ENCODE measurements around the gene KASH5.

Gene KASH5

DNA sequence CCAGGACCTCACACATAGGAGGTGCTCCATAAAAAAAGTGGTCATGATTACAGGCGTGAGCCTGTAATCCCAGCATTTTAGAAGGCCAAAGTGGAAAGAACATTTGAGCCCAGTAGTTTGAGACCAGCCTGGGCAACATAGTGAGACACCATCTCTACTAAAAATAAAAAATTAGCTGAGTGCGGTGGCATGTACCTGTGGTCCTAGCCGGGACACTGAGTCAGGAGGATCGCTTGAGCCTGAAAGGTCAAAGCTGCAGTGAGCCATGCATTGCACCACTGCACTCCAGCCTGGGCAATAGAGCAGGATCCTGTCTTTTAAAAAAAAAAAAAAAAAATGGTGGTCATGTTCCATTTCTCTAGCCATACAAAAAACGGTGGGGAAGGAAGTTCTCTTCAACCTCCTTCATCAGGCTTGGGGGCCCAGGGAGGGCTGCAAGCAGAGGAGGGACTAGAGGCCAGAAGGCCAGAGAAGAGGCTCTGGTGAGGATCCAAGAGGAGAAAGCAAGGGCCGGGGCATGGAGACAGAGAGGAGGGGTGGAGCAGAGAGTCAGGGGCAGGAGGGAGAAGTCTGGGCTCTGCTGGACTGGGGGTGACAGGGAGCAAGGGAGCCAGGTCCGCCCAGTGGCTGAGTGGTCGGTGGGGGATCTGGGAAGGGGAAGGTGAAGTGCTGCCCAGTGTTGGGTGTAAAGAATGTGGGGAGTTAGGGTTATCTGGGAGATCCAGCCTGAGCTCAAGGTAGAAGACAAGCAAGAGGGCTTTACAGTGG, 8.9 kb downstream of the KASH5 start:
- no peak for DNase-seq

DNA sequence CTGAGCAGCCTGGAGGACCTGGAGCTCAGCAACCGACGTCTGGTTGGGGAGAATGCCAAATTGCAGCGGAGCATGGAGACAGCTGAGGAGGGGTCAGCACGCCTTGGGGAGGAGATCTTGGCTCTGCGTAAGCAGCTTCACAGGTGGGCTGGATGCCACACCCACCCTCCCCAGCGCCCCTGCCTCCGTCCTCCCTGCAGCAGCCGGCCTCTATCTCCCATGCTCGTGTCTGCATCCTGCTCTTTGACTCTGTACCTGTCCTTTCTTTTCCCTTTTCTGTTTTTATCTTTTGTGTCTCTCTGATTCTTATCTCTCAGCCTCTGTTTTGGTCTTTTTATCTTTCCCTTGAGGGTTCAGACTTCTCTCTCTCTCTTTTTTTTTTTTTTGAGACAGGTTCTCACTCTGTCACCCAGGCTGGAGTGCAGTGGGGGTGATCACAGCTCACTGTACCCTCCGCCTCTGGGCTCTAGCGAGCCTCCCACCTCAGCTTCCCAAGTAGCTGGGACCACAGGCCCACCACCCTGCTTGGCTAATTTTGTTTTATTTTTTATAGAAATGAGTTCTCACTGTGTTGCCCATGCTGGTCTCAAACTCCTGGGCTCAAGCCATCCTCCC, 10.1 kb downstream of the KASH5 start:
- no peak for DNase-seq

DNA sequence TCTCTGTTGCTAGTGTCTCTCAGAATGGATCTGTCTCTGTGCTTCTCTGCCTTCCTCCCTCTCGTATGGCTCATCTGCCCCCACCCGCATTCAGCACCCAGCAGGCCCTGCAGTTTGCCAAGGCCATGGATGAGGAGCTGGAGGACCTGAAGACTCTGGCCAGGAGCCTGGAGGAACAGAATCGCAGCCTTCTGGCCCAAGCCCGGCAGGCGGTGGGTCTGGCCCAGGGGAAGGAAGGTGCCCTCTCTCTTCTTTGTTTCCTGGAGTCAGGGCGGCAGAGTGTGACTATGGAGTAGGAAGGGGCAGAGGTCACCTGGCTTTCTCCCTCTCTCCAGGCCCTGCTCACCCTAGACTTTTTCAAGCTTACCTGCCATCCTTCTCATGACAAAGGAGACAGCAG, 10.9 kb downstream of the KASH5 start:
- no peak for DNase-seq

DNA sequence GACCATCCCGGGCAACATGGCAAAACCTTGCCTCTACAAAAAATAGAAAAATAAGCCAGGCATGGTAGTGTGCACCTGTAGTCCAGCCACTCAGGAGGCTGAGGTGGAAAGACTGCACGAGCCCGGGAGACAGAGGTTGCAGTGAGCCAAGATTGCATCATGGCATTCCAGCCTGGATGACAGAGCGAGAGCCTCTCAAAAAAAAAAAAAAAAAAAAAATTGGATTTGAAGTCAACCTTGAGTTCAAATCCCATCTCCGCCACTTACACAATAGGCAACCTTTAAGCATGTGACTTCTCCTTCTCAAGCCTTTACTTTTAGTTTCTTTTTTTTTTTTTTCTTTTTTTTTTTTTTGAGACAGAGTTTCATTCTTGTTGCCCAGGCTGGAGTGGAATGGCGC, 12.0 kb downstream of the KASH5 start:
- DNase-seq, result no peak

- no peak for DNase-seq
These were observed 15.5 kb downstream of the KASH5 start for GRCh38 chr19:49403404-49404187.

DNA sequence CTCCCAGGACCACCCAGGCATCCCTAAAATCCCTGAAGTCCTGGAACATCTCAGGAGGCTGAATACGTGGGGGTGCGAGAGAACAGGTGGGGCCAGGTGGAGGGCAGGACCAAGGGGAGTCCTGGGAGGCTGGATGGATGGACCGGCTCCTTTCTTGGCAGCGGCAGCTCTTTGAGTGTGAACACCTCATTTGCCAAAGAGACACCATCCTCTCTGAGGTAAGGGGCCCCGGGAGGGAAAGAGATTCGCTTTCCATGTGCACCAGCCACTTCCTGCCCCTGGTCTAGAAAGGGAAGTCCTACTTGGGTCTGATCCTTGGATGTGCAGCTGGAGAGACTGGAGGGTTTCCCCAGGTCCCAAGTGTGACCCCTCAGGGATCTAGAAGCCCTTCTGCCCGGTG, 19.0 kb downstream of the KASH5 start:
- no peak for DNase-seq

- DNase-seq, result no peak
These were observed 19.5 kb downstream of the KASH5 start for GRCh38 chr19:49407482-49408015.

DNA sequence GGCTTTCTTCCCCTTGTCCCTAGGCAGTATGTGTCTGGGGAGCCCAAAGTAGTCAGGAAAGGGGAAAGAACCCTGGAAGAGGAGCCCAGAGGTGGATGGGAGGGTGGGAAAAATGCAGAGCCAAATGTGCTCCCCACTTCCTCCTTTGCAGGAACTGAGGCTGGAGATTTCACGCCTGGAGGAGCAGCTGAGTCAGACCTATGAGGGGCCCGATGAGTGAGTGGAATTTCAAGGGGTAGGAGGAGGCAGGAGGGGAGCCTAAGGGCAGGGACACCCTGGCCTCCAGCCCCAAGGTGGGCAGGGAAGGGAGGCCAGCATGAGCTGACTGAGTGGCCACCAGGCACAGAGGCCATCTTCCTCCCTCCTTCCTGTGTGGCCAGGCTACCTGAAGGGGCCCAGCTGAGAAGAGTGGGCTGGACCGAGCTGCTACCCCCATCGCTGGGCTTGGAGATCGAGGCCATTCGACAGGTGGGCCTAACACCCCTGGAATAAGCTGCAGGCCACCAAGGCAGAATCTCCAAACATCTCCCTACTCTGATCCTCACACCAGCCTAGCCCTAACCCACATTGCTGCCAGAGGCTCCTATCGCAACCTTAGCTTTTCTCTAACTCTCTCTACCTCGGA, 20.9 kb downstream of the KASH5 start:
- DNase-seq, result no peak

GRCh38 chr19:49409441-49410029, 21.5 kb downstream of the KASH5 start:
- DNase-seq, result no peak

DNA sequence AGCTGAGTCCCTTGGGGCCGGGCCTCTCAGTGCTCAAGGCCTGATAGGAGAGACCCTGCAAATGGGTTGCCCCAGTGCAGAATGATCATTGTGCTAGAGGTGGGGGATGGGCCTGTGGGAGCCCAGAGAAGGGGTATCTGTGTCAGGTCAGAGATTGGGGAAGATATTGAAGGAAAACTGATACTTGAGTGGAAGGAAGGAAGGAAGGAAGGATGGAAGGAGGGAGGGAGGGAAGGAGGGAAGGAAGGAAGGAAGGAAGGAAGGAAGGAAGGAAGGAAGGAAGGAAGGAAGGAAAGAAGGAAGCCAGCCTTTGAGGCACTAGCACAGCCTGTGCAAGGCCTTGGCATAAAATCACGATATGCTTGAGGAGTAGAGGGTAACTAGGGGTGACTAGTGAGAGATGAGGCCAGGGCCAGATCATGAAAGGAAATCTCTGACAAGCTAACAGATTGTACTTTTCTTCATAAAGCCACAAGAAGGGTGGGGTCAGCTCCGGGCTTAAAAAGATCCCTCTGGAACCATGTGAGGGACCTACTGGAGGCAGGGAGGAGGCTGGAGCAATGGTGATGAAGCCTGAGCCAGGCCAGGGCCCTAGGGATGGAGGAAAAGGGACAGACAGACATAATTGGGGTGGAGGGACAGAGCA, 23.8 kb downstream of the KASH5 start:
- no peak for DNase-seq

DNA sequence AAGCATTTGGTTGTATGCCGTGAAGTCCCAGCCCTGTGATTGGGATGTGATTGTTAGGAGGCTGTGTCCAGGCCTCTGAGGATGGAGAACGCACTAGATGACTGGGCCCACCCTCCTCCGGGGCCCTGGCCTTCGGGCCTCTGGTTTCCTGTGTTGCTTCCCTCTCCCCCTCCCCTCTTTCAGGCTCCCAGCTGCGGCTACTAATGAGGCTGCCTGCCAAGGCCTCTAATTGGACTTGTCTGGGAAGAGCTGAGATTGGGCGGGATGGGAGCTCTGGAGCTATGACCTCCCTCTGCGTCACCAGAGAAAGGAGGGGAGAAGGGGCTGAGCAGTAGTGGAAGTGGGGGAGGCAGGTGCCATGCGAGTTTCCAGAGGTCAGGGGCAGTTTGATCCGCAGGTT, 25.3 kb downstream of the KASH5 start:
- no peak for DNase-seq

- no peak for DNase-seq
These were observed 26.2 kb downstream of the KASH5 start for GRCh38 chr19:49414256-49414655.

GRCh38 chr19:49415102-49415809, 27.2 kb downstream of the KASH5 start:
- DNase-seq, result no peak

GRCh38 chr19:49415810-49416200, 27.8 kb downstream of the KASH5 start:
- no peak for DNase-seq

- no peak for DNase-seq
These were observed 29.0 kb downstream of the KASH5 start for GRCh38 chr19:49417088-49417487.

GRCh38 chr19:49418511-49418910, 30.5 kb downstream of the KASH5 start:
- no peak for DNase-seq

DNA sequence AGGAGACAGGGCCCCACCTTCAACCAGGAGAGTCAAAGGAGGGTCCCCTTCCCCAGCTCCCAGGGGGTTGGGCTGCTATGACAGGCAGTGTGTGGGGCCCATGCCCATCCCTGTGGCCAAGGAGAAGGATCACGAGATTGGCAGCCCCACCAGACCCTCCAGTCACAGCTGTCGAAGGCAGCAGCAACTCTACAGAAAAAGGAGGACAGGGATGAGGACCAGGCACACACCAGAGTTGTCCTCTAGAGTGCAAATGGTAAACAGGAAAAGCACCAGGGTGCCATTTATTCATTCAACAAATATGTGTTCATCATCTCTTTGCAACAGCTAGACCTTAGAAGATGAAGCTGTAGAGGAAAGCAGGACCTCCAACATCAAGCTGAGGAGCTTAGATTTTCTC, 31.1 kb downstream of the KASH5 start:
- no peak for DNase-seq

DNA sequence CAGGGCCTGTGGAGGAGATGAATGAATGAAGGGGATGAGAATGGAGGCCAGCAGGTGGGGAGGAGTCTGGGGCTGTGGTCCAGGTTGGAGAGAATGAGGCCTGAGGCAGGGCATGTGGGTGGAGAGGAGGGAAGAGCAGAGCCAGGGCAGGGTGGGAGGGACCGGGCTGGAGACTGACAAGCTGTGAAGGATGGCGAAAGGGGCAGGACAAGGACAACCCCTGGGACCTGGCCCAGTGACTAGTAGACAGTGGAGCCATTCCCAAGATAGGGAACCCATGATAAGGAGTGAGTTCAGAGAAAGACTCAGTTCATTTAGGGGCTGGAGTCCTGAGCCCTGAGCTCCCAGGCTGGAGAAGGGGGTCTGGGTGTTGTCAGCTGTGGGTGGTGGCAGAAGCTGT, 32.2 kb downstream of the KASH5 start:
- DNase-seq, result no peak

- DNase-seq, result peak; percentile 78
These were observed 33.2 kb downstream of the KASH5 start for GRCh38 chr19:49421039-49421877.

GRCh38 chr19:49421878-49422202, 33.8 kb downstream of the KASH5 start:
- no peak for DNase-seq
